GM19438 (cell line): ENCODE results near the gene SLC43A1.

Experiments
- ATAC-seq: cut with Tn5 transposase; IDR thresholded peaks from one replicate; pipeline ENCODE4 v1.9.1; 2021; ENCODE audit warnings: low read depth; ENCODE audit not compliant: unreplicated experiment

The SLC43A1 gene

GRCh38 chr11:57480409-57481137, 34.9 kb downstream of the SLC43A1 start:
- ATAC-seq: no peak

- no peak for ATAC-seq
These were observed 35.6 kb downstream of the SLC43A1 start for GRCh38 chr11:57479911-57480310.

- ATAC-seq: no peak
These were observed 36.4 kb downstream of the SLC43A1 start for GRCh38 chr11:57479021-57479663.

DNA sequence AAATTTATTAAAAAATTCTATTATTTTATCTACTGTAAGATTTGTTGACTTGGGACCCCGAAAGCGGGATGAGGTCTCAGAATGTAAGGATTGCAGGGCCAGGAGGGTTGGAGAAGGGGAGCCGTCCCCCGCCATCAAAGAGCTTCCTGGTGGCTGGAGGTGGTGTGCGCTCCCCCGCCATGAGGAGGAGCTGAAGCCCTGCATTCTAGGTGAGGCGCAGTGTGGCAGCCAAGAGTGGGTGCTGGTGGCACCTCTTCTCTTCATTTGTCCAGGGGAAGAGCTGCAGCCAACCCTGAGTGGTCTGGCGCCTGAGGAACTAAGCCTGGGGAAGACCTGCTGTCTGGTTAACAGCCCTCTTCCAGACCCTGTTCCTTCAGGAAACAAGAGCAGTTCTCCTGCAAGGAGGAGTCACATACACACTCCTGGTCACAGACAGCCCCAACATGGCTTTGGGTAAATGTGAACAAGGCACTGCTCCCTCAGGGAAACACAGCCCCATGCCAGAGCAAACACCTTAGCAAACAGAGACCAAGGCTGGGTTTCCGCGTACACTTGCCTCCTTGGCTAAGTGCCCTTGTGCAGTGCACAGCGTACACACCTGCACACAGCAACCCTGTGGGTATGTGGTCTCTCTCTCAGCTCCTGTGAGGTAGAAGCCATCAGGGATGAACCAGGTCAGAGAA, 37.9 kb downstream of the SLC43A1 start:
- ATAC-seq: no peak

DNA sequence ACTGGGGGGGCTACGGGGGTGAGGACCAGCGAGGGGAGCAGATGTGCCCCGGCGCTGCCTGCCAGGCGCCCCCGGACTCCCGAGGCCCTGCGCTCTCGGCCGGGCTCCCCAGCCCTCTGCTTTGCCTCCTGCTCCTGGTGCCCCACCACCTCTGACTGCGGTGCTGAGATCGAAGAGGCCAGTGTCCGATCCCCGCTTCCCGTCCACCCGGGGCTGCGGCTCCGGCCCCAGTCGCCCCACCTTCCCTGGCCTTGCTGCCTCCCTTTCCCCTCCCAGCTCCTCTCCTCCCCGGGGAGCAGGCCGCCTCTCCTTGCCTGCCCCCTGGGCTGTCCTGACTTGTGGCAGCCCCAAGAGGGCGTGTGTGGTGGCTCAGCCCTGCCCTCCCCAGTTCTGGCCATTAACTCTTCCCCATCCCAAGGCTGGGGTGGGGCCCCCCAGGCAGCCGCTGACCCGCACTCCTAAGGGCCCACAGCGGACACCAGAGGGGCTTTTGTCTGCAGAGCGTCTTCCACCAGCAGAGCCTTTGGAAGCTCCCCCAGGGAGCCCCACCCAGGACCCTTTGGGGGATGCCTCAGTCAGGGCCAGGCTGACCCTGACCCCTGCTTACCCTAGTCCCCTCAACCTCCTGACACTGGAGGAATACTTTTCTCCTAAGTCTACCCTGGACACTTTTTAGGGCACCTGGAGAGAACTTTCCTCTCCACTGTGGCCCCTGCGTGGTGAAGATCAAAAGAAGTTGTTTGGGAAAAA, 38.6 kb downstream of the SLC43A1 start:
- ATAC-seq: peak; percentile 51

DNA sequence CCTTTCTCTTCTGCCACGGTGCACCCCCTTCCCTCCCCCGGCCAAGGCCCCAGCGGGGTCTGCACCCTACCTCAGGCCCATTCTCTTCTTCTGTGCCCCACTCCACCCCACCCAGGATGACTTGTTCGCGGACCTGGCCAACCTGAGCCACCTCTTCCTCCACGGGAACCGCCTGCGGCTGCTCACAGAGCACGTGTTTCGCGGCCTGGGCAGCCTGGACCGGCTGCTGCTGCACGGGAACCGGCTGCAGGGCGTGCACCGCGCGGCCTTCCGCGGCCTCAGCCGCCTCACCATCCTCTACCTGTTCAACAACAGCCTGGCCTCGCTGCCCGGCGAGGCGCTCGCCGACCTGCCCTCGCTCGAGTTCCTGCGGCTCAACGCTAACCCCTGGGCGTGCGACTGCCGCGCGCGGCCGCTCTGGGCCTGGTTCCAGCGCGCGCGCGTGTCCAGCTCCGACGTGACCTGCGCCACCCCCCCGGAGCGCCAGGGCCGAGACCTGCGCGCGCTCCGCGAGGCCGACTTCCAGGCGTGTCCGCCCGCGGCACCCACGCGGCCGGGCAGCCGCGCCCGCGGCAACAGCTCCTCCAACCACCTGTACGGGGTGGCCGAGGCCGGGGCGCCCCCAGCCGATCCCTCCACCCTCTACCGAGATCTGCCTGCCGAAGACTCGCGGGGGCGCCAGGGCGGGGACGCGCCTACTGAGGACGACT, 39.3 kb downstream of the SLC43A1 start:
- peak; percentile 32 for ATAC-seq

GRCh38 chr11:57475671-57476046, 39.8 kb downstream of the SLC43A1 start:
- peak; percentile 16 for ATAC-seq

GRCh38 chr11:57475191-57475590, 40.3 kb downstream of the SLC43A1 start:
- no peak for ATAC-seq

- ATAC-seq: no peak
These were observed 40.7 kb downstream of the SLC43A1 start for GRCh38 chr11:57474803-57475115.

- ATAC-seq: no peak
These were observed 41.3 kb downstream of the SLC43A1 start for GRCh38 chr11:57474017-57474802.

DNA sequence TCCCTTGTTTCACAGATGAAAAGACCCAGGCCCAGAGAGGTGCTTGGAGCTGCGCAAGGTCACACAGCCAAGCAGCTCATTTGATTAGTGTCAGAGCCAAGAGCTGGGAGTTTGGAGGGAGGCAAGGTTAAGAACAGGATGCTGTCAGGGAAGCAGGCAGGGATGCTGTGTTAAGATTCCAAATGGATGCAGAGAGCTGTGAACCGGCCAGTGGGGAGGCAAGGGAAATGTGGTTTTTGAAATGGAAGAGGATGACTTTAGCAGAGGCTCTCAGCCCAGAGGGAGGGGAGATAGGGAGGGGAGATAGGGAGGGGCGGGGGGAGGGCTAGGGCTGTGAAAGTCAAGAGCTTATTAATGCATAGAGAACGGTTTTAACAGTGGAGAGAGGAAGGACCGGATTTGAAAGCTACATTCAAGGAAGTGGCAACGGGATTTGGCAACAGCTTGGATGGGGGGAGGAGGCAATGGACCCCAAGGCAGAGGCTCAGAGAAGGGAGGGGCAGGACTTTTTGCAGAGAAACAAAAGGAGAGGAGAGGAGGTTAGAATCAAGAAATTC, 42.1 kb downstream of the SLC43A1 start:
- no peak for ATAC-seq

- ATAC-seq: no peak
These were observed 44.0 kb downstream of the SLC43A1 start for GRCh38 chr11:57471496-57471895.

- ATAC-seq: no peak
These were observed 46.2 kb downstream of the SLC43A1 start for GRCh38 chr11:57469268-57469667.

DNA sequence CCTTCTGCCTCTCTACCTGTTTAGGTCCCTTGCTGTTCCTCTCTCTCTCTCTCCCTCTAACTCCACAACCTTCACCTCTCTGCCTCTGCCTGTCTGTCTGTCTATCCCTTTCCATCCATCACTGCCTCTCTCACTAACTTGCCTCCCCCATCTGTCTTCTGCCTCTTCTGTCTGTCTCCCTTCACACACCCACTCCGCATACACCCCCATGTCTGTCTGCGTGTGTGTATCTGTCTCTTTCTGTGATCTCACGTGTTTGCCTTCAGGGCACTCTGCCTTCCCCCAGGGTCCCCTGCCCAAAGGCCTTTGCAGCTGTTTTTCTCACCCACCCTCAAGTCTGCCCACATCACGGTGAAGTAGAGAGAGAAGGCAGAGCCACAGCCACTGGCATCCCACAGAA, 47.2 kb downstream of the SLC43A1 start:
- no peak for ATAC-seq

- ATAC-seq: no peak
These were observed 47.9 kb downstream of the SLC43A1 start for GRCh38 chr11:57467508-57468157.

DNA sequence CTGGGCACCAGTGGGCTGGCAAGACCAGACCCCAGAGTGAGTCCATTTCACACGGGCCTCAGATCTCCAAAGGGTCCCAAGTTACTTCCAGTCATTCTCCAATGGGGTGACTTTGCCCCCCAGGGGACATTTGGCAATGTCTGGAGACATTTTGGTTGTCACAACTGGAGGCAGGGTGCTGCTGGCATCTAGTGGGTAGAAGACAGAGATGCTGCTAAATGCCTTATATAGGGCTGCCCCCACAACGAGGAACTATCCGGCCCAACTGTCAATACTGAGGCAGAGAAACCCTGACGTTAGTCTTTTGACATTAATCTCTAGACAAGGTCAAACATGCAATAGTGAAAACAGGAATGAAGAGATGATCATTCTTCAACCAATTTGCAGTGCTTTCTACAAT, 48.8 kb downstream of the SLC43A1 start:
- no peak for ATAC-seq

GRCh38 chr11:57464539-57465181, 50.8 kb downstream of the SLC43A1 start:
- no peak for ATAC-seq

DNA sequence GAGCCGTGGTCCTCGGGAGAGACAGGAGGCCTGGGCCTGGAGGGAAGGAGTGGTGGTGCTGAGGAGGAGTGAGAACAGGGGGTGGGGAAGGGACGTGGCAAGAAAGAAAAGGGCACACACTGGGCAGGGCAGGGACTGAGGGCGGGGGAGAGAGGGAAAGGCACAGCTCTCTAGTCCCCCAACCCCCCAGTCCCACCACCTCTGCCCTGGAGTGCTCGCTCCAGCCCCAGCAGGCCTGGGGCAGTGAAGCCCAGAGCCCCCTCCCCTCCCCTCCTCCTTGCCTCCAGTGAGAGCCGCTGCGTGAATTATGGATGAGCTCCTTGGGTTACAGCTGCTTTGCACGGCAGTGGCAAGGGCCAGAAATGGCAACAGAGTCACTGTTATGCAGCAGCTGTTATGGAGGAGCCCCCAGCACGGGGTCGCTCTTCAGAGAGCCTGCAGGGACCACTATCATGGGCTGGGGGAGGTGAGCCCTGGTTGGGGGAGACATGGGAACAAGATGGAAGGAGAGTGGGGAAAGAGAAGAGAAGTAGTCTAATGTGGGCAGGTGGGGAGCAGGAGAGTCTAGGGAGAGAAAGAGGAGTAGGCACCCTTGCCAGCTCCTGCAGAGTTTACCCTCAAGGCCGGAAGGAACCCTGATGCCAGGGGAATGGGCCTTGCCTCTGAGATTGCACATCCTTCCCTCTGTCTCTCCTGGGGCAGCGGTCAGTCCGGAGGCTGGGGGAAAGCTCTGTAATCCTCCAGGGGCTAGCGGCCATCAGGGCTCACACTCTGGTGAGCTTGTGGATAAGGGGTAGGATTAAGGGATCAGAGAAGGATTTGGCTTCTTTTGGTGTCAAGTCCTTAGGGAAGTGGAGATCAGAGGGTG, 51.6 kb downstream of the SLC43A1 start:
- no peak for ATAC-seq
